Stomach (tissue), 4 donors: ENCODE results near the gene HTR1D.

Experiments used
- CTCF ChIP-seq, 7 experiments: fragments of 450-650 bp in 4 of 7; fragments of 200-600 bp in 3 of 7; sonication (generic) in 3 of 7; IDR thresholded peaks; one replicate each; pipeline ENCODE4 v1.5.1; 2016 to 2019; ENCODE audit warnings: antibody characterized with exemption in 7 of 7, control low read depth in 2 of 7, mild to moderate bottlenecking in 1 of 7
- EP300 ChIP-seq: sonication (generic); formaldehyde crosslinking; IDR thresholded peaks from one replicate; pipeline ENCODE4 v1.6.1; 2017; ENCODE audit warnings: antibody characterized with exemption
- POLR2A ChIP-seq, 4 donors: fragments of 450-650 bp; IDR thresholded peaks; one replicate each; pipeline ENCODE4 v1.6.1; 2016; ENCODE audit warnings: antibody characterized with exemption in 4 of 4, control low read depth in 2 of 4, mild to moderate bottlenecking in 1 of 4, moderate library complexity in 1 of 4

GRCh38 chr1:23224739-23225648, 7.7 kb upstream of the HTR1D start:
- TF ChIP-seq CTCF (IDR thresholded peaks at IDR 0.05) (no peak), POLR2A (IDR thresholded peaks at IDR 0.05) (no peak), EP300 (no peak)
